GM12801 (cell line): Measurements from ENCODE around the gene KHSRP.

ENCODE experiments used
- CTCF ChIP-seq: IDR thresholded peaks from one replicate; pipeline ENCODE4 v1.5.1; 2011; ENCODE audit warnings: control low read depth; ENCODE audit not compliant: insufficient read length; ENCODE audit errors: extremely low read depth

KHSRP gene

GRCh38 chr19:6450166-6450565 is 25.6 kb upstream of the KHSRP start:
- TF ChIP-seq CTCF, result no peak

- TF ChIP-seq CTCF, result no peak
Observed at GRCh38 chr19:6448045-6448444, 23.4 kb upstream of the KHSRP start.

- TF ChIP-seq CTCF, result no peak
Observed at GRCh38 chr19:6446452-6446851, 21.8 kb upstream of the KHSRP start.

GRCh38 chr19:6443986-6444385 is 19.4 kb upstream of the KHSRP start:
- no peak for TF ChIP-seq CTCF

GRCh38 chr19:6442087-6442688 is 17.6 kb upstream of the KHSRP start:
- no peak for TF ChIP-seq CTCF

- no peak for TF ChIP-seq CTCF
Observed at GRCh38 chr19:6440905-6441304, 16.3 kb upstream of the KHSRP start.

GRCh38 chr19:6439743-6440142 is 15.1 kb upstream of the KHSRP start:
- no peak for TF ChIP-seq CTCF
